Glomerular endothelial cell (primary cell): Measurements from ENCODE around the gene TSNAX. TPM values are rescaled to one million over a fixed set of nuclear protein-coding genes. Genes with fewer than 3 reads are reported as not detected.

ENCODE experiments used
- total RNA-seq: library from RNA; depleted of rRNA; stranded (reverse); fragments of >200 nt; gene quantifications from 2 replicates; pipeline ENCODE4 v1.2.3, GENCODE V29; 2015

TSNAX gene
- total RNA-seq, 1 donor from 2014 or later, result 24.5 TPM

Other genes with a start within 250 kb of the TSNAX start
- gene EXOC8, start 190.8 kb upstream of the TSNAX start, total RNA-seq, result 11.9 and 15.8 TPM in 2 replicates
- gene SPRTN, start 190.4 kb upstream of the TSNAX start, total RNA-seq, result 22.9 and 24.9 TPM in 2 replicates
- 46.3 and 47.1 TPM in 2 replicates for gene EGLN1, start 106.4 kb upstream of the TSNAX start, total RNA-seq
- gene DISC1, start 98.1 kb downstream of the TSNAX start, total RNA-seq, result 22.1 and 36.7 TPM in 2 replicates